Neural cell (in vitro differentiated cells): ENCODE data around the gene KLF16. TPM values are rescaled to one million over a fixed set of nuclear protein-coding genes. Genes with fewer than 3 reads are reported as not detected.

Experiments used
- H2AFZ ChIP-seq: fragments of 200-600, 300-800 bp; sonication (generic), shearing (Covaris generic); 2 replicates; pipeline ENCODE4 v1.6.0; 2014; ENCODE audit warnings: low read depth, mild to moderate bottlenecking, antibody characterized with exemption, low read length, moderate library complexity
- H3F3A ChIP-seq: fragments of 200-600 bp; shearing (Covaris generic); 2 replicates; pipeline ENCODE4 v1.6.1; 2016; ENCODE audit warnings: mild to moderate bottlenecking, moderate library complexity, mixed read lengths, antibody characterized with exemption, low read length; ENCODE audit not compliant: insufficient read depth, poor library complexity, severe bottlenecking
- H3K27ac ChIP-seq: fragments of 200-600, 300-800 bp; sonication (generic), shearing (Covaris generic); 2 replicates; pipeline ENCODE4 v1.5.1; 2014; ENCODE audit warnings: mild to moderate bottlenecking, low read length, moderate library complexity
- H3K27me3 ChIP-seq: fragments of 300-800, 200-600 bp; sonication (generic), shearing (Covaris generic); 2 replicates; pipeline ENCODE4 v1.6.0; 2014; ENCODE audit warnings: mild to moderate bottlenecking, low read depth, low read length, moderate library complexity; ENCODE audit not compliant: insufficient read depth
- H3K36me3 ChIP-seq: fragments of 300-800, 200-600 bp; sonication (generic), shearing (Covaris generic); 2 replicates; pipeline ENCODE4 v1.5.1; 2014; ENCODE audit warnings: mild to moderate bottlenecking, antibody characterized with exemption, low read length, moderate library complexity; ENCODE audit not compliant: insufficient read depth
- H3K4me2 ChIP-seq: fragments of 300-800, 200-600 bp; sonication (generic), shearing (Covaris generic); 2 replicates; pipeline ENCODE4 v1.6.0; 2014; ENCODE audit warnings: mild to moderate bottlenecking, low read length
- H3K4me3 ChIP-seq: fragments of 300-800, 200-600 bp; sonication (generic), shearing (Covaris generic); 2 replicates; pipeline ENCODE4 v1.5.1; 2014; ENCODE audit warnings: mild to moderate bottlenecking, low read length, moderate library complexity
- H3K79me2 ChIP-seq: fragments of 200-600 bp; shearing (Covaris generic); replicated peaks from 2 replicates; pipeline ENCODE4 v1.6.0; 2014; ENCODE audit warnings: mild to moderate bottlenecking, low read length, moderate library complexity; ENCODE audit not compliant: insufficient read depth
- H3K9ac ChIP-seq: fragments of 300-800, 200-600 bp; sonication (generic), shearing (Covaris generic); 2 replicates; pipeline ENCODE4 v1.6.1; 2016; ENCODE audit warnings: mild to moderate bottlenecking, low read length, mixed read lengths
- H3K9me2 ChIP-seq: fragments of 200-600 bp; shearing (Covaris generic); 2 replicates; pipeline ENCODE4 v1.6.1; 2016; ENCODE audit warnings: mild to moderate bottlenecking, low read length, mixed read lengths; ENCODE audit not compliant: insufficient read depth
- H3K9me3 ChIP-seq: fragments of 200-600, 300-800 bp; sonication (generic), shearing (Covaris generic); 2 replicates; pipeline ENCODE4 v1.6.1; 2016; ENCODE audit warnings: mild to moderate bottlenecking, mixed run types, low read length, moderate library complexity, mixed read lengths
- H4K20me1 ChIP-seq: fragments of 200-600 bp; shearing (Covaris generic); 2 replicates; pipeline ENCODE4 v1.6.1; 2016; ENCODE audit warnings: mild to moderate bottlenecking, mixed run types; ENCODE audit not compliant: insufficient read depth
- CTCF ChIP-seq: fragments of 450-650 bp; IDR thresholded peaks from 2 replicates; pipeline ENCODE4 v1.5.1; 2014; ENCODE audit warnings: antibody characterized with exemption, mild to moderate bottlenecking, moderate library complexity; ENCODE audit not compliant: poor library complexity, severe bottlenecking
- EP300 ChIP-seq: fragments of 450-650 bp; conservative IDR thresholded peaks from 2 replicates; pipeline ENCODE4 v1.6.1; 2014; ENCODE audit warnings: antibody characterized with exemption, mild to moderate bottlenecking, moderate library complexity; ENCODE audit not compliant: poor library complexity, severe bottlenecking
- EZH2 ChIP-seq: fragments of 200-600, 300-800 bp; shearing (Covaris generic), sonication (generic); IDR thresholded peaks from 2 replicates; pipeline ENCODE4 v1.6.1; 2014; ENCODE audit warnings: antibody characterized with exemption, low read length, borderline replicate concordance, mild to moderate bottlenecking; ENCODE audit not compliant: insufficient read depth, poor library complexity, severe bottlenecking
- MXI1 ChIP-seq: fragments of 450-650 bp; conservative IDR thresholded peaks from 2 replicates; pipeline ENCODE4 v1.6.1; 2014; ENCODE audit warnings: antibody characterized with exemption, mild to moderate bottlenecking; ENCODE audit not compliant: poor library complexity, severe bottlenecking
- POLR2AphosphoS5 ChIP-seq: IDR thresholded peaks from 2 replicates; pipeline ENCODE4 v1.6.1; 2012
- RAD21 ChIP-seq: fragments of 450-650 bp; conservative IDR thresholded peaks from 2 replicates; pipeline ENCODE4 v1.6.1; 2014; ENCODE audit warnings: antibody characterized with exemption, mild to moderate bottlenecking, moderate library complexity
- SMC3 ChIP-seq: fragments of 450-650 bp; conservative IDR thresholded peaks from 2 replicates; pipeline ENCODE4 v1.6.1; 2014; ENCODE audit warnings: antibody characterized with exemption, mild to moderate bottlenecking, moderate library complexity; ENCODE audit not compliant: poor library complexity
- TAF1 ChIP-seq: IDR thresholded peaks from 2 replicates; pipeline ENCODE4 v1.6.1; 2012; ENCODE audit warnings: low read depth
- polyA plus RNA-seq: library from polyadenylated mRNA; depleted of rRNA; stranded (reverse); fragments of >200 nt; gene quantifications from 2 replicates; pipeline ENCODE4 v1.2.3, GENCODE V29; 2014
- TF ChIP-seq, protein P1 (sequence below): IDR thresholded peaks from 2 replicates; pipeline ENCODE4 v1.6.1; 2012; ENCODE audit warnings: borderline replicate concordance

The KLF16 gene
- polyA plus RNA-seq, 1 donor from 2014 or later, result 3.5 TPM

DNA sequence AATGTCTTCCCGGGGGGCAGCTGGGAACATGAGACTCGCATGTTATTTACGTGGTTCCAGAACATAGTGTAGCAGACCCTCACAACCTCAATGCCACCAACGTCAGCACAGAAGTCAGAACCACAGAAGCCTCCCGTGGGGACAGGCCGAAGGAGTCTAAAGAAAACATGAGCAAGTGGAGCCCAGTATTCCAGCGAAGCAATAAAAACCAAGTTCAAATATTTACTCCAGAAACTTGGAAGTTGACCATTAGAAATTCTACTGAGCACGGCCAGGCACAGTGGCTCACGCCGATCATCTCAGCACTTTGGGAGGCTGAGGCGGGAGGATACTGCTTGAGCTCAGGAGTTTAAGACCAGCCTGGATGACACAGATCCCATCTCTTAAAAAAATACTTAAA is 33.4 kb downstream of the KLF16 start:
- Histone ChIP-seq H4K20me1 (no peaks in the 10 kb centered on the region), H3K9me2 (no peaks in the 10 kb centered on the region), H3K4me3 (no peak overlapping the region), H3K4me2 (no peak overlapping the region), H3K36me3 (no peaks in the 10 kb centered on the region), H3K79me2 (no peaks in the 10 kb centered on the region), H3K9me3 (no peaks in the 10 kb centered on the region), H3K27me3 (no peaks in the 10 kb centered on the region), H3F3A (no peaks in the 10 kb centered on the region), H3K9ac (no peak overlapping the region), H2AFZ (no peak overlapping the region), H3K27ac (no peak overlapping the region)
- TF ChIP-seq TAF1, result no peak

- TF ChIP-seq POLR2AphosphoS5 (no peak), TAF1 (no peak), CTCF (no peak), SMC3 (no peak), EZH2 (no peak), RAD21 (no peak), MXI1 (no peak), EP300 (no peak)
- TF ChIP-seq, protein P1, sequence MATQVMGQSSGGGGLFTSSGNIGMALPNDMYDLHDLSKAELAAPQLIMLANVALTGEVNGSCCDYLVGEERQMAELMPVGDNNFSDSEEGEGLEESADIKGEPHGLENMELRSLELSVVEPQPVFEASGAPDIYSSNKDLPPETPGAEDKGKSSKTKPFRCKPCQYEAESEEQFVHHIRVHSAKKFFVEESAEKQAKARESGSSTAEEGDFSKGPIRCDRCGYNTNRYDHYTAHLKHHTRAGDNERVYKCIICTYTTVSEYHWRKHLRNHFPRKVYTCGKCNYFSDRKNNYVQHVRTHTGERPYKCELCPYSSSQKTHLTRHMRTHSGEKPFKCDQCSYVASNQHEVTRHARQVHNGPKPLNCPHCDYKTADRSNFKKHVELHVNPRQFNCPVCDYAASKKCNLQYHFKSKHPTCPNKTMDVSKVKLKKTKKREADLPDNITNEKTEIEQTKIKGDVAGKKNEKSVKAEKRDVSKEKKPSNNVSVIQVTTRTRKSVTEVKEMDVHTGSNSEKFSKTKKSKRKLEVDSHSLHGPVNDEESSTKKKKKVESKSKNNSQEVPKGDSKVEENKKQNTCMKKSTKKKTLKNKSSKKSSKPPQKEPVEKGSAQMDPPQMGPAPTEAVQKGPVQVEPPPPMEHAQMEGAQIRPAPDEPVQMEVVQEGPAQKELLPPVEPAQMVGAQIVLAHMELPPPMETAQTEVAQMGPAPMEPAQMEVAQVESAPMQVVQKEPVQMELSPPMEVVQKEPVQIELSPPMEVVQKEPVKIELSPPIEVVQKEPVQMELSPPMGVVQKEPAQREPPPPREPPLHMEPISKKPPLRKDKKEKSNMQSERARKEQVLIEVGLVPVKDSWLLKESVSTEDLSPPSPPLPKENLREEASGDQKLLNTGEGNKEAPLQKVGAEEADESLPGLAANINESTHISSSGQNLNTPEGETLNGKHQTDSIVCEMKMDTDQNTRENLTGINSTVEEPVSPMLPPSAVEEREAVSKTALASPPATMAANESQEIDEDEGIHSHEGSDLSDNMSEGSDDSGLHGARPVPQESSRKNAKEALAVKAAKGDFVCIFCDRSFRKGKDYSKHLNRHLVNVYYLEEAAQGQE, result no peak
- no peaks in the 10 kb centered on the region for H3K9me3 ChIP-seq
- H4K20me1 ChIP-seq, result no peaks in the 10 kb centered on the region
- H3F3A ChIP-seq, result no peaks in the 10 kb centered on the region
- H3K27me3 ChIP-seq, result no peaks in the 10 kb centered on the region
- H3K27ac ChIP-seq, result no peak overlapping the region
- H3K4me2 ChIP-seq, result no peak overlapping the region
- H3K36me3 ChIP-seq, result no peaks in the 10 kb centered on the region
- no peaks in the 10 kb centered on the region for H3K9me2 ChIP-seq
- no peaks in the 10 kb centered on the region for H3K79me2 ChIP-seq
- no peak overlapping the region for H3K4me3 ChIP-seq
- no peak overlapping the region for H3K9ac ChIP-seq
- no peak overlapping the region for H2AFZ ChIP-seq
These were observed 34.8 kb downstream of the KLF16 start for GRCh38 chr19:1828279-1829238.
